ENCODE measurements around the gene MMP24OS.
A peak's percentile ranks its signal among the peaks of the same experiment; 100 is the strongest.
"Not testable (repeated sequence)": the region's sequence is repeated elsewhere in the genome, so short reads cannot be mapped to it uniquely, and the experiment has no call there.

Gene MMP24OS

GRCh38 chr20:35275741-35276251, 2.1 kb downstream of the MMP24OS start:
- no peak for DNase-seq (ENCODE audit: low read depth)

GRCh38 chr20:35274172-35275092, 3.5 kb downstream of the MMP24OS start:
- DNase-seq (ENCODE audit: low read depth): no peak

GRCh38 chr20:35273449-35274171, 4.3 kb downstream of the MMP24OS start:
- DNase-seq (ENCODE audit: low read depth): no peak

GRCh38 chr20:35271904-35272303, 6.0 kb downstream of the MMP24OS start:
- peak; percentile 79 for DNase-seq (ENCODE audit: low read depth)

- DNase-seq (ENCODE audit: low read depth): no peak
Observed at GRCh38 chr20:35271073-35271882, 6.6 kb downstream of the MMP24OS start.

GRCh38 chr20:35270021-35270902, 7.7 kb downstream of the MMP24OS start:
- no peak for DNase-seq (ENCODE audit: low read depth)

GRCh38 chr20:35269055-35269781, 8.7 kb downstream of the MMP24OS start:
- peak; percentile 55 for DNase-seq (ENCODE audit: low read depth)

- DNase-seq (ENCODE audit: low read depth): no peak
Observed at GRCh38 chr20:35267092-35267491, 10.8 kb downstream of the MMP24OS start.

GRCh38 chr20:35264755-35265154, 13.2 kb downstream of the MMP24OS start:
- peak; percentile 58 for DNase-seq (ENCODE audit: low read depth)

GRCh38 chr20:35263532-35264341, 14.2 kb downstream of the MMP24OS start:
- DNase-seq (ENCODE audit: low read depth): no peak

- DNase-seq (ENCODE audit: low read depth): peak; percentile 89
Observed at GRCh38 chr20:35262731-35263531, 15.0 kb downstream of the MMP24OS start.

- not testable (repeated sequence) for DNase-seq (ENCODE audit: low read depth)
Observed at GRCh38 chr20:35262321-35262720, 15.6 kb downstream of the MMP24OS start.

- DNase-seq (ENCODE audit: low read depth): no peak
Observed at GRCh38 chr20:35260426-35260825, 17.5 kb downstream of the MMP24OS start.

- no peak for DNase-seq (ENCODE audit: low read depth)
Observed at GRCh38 chr20:35257175-35257909, 20.6 kb downstream of the MMP24OS start.

- DNase-seq (ENCODE audit: low read depth): no peak
Observed at GRCh38 chr20:35254448-35254999, 23.4 kb downstream of the MMP24OS start.

- DNase-seq (ENCODE audit: low read depth): no peak
Observed at GRCh38 chr20:35253010-35253409, 24.9 kb downstream of the MMP24OS start.

GRCh38 chr20:35252598-35252997, 25.3 kb downstream of the MMP24OS start:
- not testable (repeated sequence) for DNase-seq (ENCODE audit: low read depth)

Measured in amniotic epithelial cell (primary cell).